T-helper 2 cell treated with Interferon-gamma antibody and Interleukin-4, amounts not matched to agents 5 μg/mL and 100 μg/mL, for 36 hours (primary cell): ENCODE results near the gene RNF212.
"Not testable (repeated sequence)": the region's sequence is repeated elsewhere in the genome, so short reads cannot be mapped to it uniquely, and the experiment has no call there.

ENCODE experiments used
- DNase-seq: peaks from one replicate; pipeline ENCODE4 v3.0.0; 2021; ENCODE audit warnings: low spot score
- H3K27ac Mint-ChIP-seq: one replicate; pipeline ENCODE4 v1.8.0; 2021; ENCODE audit warnings: mild to moderate bottlenecking, mixed read lengths
- H3K27me3 Mint-ChIP-seq: one replicate; pipeline ENCODE4 v1.8.0; 2021; ENCODE audit warnings: low read depth, mixed read lengths
- H3K36me3 Mint-ChIP-seq: one replicate; pipeline ENCODE4 v1.8.0; 2021; ENCODE audit warnings: low read depth, mixed read lengths
- H3K4me1 Mint-ChIP-seq: one replicate; pipeline ENCODE4 v1.8.0; 2021; ENCODE audit warnings: low read depth, mixed read lengths
- H3K4me3 Mint-ChIP-seq: one replicate; pipeline ENCODE4 v1.8.0; 2022; ENCODE audit warnings: mild to moderate bottlenecking, moderate library complexity, mixed read lengths
- H3K9me3 Mint-ChIP-seq: one replicate; pipeline ENCODE4 v1.8.0; 2021; ENCODE audit warnings: mixed read lengths

Gene RNF212

DNA sequence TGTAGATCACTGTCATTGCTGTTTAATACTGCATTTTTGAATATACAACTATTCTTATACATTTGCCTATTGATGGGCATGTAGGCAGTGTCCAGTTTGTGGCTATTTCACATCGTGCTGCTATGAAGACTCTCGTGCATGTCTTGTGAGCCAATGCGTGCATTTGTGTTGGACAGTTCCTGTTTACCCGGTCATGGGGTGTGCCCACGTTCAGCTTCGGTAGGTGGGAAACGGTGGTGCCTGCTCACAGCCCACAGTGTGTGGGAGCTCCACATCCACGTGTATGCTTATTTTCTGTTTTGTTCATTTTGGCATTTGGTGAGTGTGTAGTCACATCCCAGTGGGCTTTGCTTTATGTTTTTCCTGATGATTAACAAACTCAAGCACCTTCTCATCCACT is 19.7 kb upstream of the RNF212 start:
- Mint-ChIP-seq H3K27me3 (peaks cover 11% of the 10 kb centered on the region), H3K4me1 (peaks cover 21% of the 10 kb centered on the region), H3K36me3 (peaks cover 1% of the 10 kb centered on the region), H3K4me3 (no peak overlapping the region), H3K9me3 (no peaks in the 10 kb centered on the region), H3K27ac (no peak overlapping the region)
- DNase-seq: no peak

DNA sequence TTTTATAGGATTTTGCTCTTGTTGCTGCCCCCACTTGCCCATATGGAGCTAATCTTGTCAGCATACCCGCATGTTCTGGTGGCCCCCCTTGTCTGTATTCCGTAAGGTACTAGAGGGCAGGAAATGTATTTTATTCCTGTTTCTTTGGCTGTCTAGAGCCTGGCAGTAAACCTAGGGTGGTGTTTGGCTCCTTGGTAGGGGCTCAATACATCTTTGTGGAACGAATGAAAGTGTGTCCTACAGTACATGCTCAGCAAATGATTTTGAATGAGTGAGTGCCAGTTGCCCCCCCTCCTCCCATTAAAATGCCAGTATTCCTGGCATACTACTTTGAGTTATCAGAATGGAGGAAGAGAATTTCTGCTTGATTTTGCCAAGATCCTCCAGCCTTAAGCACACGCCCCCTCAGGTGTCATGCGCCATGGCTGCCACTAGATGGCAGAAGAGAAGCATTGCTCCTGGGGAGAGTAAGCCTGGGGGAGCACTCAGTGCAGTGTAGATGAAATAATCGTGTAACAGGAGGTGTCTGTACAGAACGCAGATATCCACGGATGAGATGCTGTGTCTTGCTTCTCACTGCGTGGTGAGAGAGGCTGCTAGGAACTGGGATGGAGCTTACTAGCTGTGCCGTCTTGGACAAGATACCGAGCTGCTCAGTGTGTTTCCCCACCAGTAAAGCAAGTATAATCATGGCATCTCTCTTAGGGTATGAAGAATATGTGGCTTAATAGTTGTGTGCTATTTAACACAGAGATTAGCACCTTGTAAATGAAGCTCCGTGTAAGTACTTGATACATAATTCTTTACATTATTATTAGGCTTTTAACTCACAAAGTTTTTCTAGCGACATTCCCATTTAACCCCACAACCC is 17.2 kb upstream of the RNF212 start:
- peaks cover 22% of the 10 kb centered on the region for H3K27me3 Mint-ChIP-seq
- H3K4me3 Mint-ChIP-seq: no peak overlapping the region
- peaks cover 4% of the 10 kb centered on the region for H3K4me1 Mint-ChIP-seq
- DNase-seq: peak; percentile 61
- H3K36me3 Mint-ChIP-seq: no peaks in the 10 kb centered on the region
- no peaks in the 10 kb centered on the region for H3K9me3 Mint-ChIP-seq
- peak overlapping the region; percentile 50 for H3K27ac Mint-ChIP-seq

DNA sequence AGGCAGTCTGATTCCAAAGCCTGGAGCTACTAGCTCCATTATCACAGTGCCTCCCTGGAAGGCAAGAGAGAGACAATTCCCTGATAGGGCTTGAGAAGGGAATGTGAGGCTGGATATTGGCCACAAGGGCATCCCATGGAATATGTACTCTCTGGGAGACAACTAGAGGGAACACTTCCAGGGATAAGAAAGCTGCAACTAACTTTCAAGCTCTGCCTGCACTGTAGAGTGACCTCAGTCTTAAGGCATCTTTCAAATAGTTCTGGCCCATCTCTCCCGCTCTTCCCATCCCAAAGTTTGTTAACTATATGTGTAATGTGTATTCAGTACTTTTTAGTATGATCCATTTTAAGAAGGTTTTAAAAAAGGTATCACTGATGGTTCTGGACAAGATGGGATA is 13.1 kb upstream of the RNF212 start:
- Mint-ChIP-seq H3K36me3 (no peaks in the 10 kb centered on the region), H3K9me3 (no peaks in the 10 kb centered on the region), H3K4me1 (peaks cover 4% of the 10 kb centered on the region), H3K27ac (no peak overlapping the region), H3K4me3 (no peak overlapping the region), H3K27me3 (peaks cover 34% of the 10 kb centered on the region)
- no peak for DNase-seq

GRCh38 chr4:1125466-1125865 is 12.1 kb upstream of the RNF212 start:
- H3K4me1 Mint-ChIP-seq, H3K36me3 Mint-ChIP-seq, H3K4me3 Mint-ChIP-seq, H3K9me3 Mint-ChIP-seq, H3K27ac Mint-ChIP-seq, DNase-seq: not testable (repeated sequence)
- H3K27me3 Mint-ChIP-seq: peaks cover 39% of the 10 kb centered on the region

GRCh38 chr4:1124818-1125217 is 11.5 kb upstream of the RNF212 start:
- H3K36me3 Mint-ChIP-seq: no peaks in the 10 kb centered on the region
- H3K4me3 Mint-ChIP-seq: no peak overlapping the region
- peaks cover 42% of the 10 kb centered on the region for H3K27me3 Mint-ChIP-seq
- H3K27ac Mint-ChIP-seq: no peak overlapping the region
- no peak for DNase-seq
- no peaks in the 10 kb centered on the region for H3K9me3 Mint-ChIP-seq
- no peaks in the 10 kb centered on the region for H3K4me1 Mint-ChIP-seq

GRCh38 chr4:1122505-1122904 is 9.1 kb upstream of the RNF212 start:
- H3K9me3 Mint-ChIP-seq: no peaks in the 10 kb centered on the region
- no peaks in the 10 kb centered on the region for H3K4me1 Mint-ChIP-seq
- no peak overlapping the region for H3K27ac Mint-ChIP-seq
- no peak for DNase-seq
- H3K4me3 Mint-ChIP-seq: no peak overlapping the region
- H3K27me3 Mint-ChIP-seq: peaks cover 35% of the 10 kb centered on the region
- H3K36me3 Mint-ChIP-seq: no peaks in the 10 kb centered on the region

DNA sequence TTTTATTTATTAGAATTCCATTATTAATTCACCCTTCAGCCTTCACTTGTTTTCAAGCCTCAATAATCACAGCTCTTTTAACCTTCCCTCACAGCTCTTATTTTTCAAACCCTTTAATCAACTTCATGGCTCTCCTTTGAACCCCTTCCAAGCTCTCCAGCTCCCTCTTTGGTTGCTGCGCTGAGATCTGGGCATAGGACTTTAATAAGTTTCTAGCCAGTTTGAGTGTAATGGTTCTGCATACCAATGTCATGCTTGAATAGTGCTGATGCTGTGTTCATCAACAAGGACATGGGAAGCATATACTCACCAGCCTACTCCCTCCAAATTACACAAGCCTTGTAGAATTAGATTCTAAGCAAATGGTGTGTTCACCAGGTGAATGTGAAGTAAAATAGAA is 3.5 kb upstream of the RNF212 start:
- Mint-ChIP-seq H3K9me3 (no peaks in the 10 kb centered on the region), H3K27ac (no peak overlapping the region), H3K4me3 (no peak overlapping the region), H3K4me1 (no peaks in the 10 kb centered on the region), H3K36me3 (no peaks in the 10 kb centered on the region), H3K27me3 (peaks cover 37% of the 10 kb centered on the region)
- DNase-seq: no peak

DNA sequence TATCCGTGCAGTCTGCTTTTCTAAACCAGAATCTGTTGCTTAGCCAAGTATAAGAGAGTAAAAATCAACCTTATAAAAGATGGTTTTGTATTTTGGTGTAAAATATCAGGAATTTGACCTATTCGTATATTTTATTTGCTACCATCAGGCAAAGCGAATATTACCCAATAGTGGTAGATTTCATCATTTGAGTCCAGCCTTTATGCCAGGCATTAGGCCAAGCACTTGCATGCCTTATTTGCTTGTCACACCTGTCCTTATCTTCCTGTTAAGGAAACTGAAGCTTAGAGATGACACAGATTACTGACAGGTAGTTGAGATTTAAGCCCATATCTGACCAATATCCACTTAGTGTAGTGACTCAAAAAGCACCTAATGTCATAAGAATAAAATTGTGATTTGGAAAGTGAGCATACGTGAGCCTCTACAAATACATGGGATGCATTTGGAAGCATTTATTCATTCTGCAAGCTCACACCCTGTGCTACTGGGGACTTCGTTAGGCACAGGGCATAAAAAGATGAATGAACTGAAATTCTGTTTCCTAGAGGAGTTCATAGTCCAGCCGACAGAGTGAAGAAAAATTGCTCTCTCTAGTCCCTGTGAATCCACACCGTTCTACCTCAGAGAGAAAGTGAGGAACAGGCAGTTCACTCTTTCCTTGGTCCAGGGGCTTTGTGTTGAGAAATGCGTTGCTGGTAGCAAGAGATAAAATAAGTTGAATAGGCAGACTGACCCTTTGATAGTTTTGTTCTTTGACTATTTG is 2.3 kb upstream of the RNF212 start:
- DNase-seq: no peak
- Mint-ChIP-seq H3K36me3 (no peaks in the 10 kb centered on the region), H3K27me3 (peaks cover 34% of the 10 kb centered on the region), H3K4me3 (no peak overlapping the region), H3K9me3 (no peaks in the 10 kb centered on the region), H3K4me1 (no peaks in the 10 kb centered on the region), H3K27ac (no peak overlapping the region)

- Mint-ChIP-seq H3K4me1 (no peaks in the 10 kb centered on the region), H3K36me3 (no peaks in the 10 kb centered on the region), H3K27ac (no peak overlapping the region), H3K9me3 (no peaks in the 10 kb centered on the region), H3K27me3 (peaks cover 32% of the 10 kb centered on the region), H3K4me3 (no peak overlapping the region)
- DNase-seq: no peak
Measured at GRCh38 chr4:1112821-1113182, 562 bp downstream of the RNF212 start.

- Mint-ChIP-seq H3K4me1 (no peaks in the 10 kb centered on the region), H3K36me3 (no peaks in the 10 kb centered on the region), H3K27me3 (peaks cover 27% of the 10 kb centered on the region), H3K4me3 (no peak overlapping the region), H3K27ac (no peak overlapping the region), H3K9me3 (no peaks in the 10 kb centered on the region)
- DNase-seq: no peak
Measured at GRCh38 chr4:1112174-1112820, 1.1 kb downstream of the RNF212 start.

GRCh38 chr4:1111259-1111809 is 2.0 kb downstream of the RNF212 start:
- Mint-ChIP-seq H3K36me3 (no peaks in the 10 kb centered on the region), H3K27me3 (peaks cover 20% of the 10 kb centered on the region), H3K4me1 (no peaks in the 10 kb centered on the region), H3K27ac (no peak overlapping the region), H3K9me3 (no peaks in the 10 kb centered on the region), H3K4me3 (no peak overlapping the region)
- no peak for DNase-seq

- H3K36me3 Mint-ChIP-seq: no peaks in the 10 kb centered on the region
- H3K4me1 Mint-ChIP-seq: no peaks in the 10 kb centered on the region
- no peaks in the 10 kb centered on the region for H3K9me3 Mint-ChIP-seq
- H3K27ac Mint-ChIP-seq: no peak overlapping the region
- peaks cover 14% of the 10 kb centered on the region for H3K27me3 Mint-ChIP-seq
- no peak for DNase-seq
- no peak overlapping the region for H3K4me3 Mint-ChIP-seq
Measured at GRCh38 chr4:1109898-1110506, 3.4 kb downstream of the RNF212 start.

DNA sequence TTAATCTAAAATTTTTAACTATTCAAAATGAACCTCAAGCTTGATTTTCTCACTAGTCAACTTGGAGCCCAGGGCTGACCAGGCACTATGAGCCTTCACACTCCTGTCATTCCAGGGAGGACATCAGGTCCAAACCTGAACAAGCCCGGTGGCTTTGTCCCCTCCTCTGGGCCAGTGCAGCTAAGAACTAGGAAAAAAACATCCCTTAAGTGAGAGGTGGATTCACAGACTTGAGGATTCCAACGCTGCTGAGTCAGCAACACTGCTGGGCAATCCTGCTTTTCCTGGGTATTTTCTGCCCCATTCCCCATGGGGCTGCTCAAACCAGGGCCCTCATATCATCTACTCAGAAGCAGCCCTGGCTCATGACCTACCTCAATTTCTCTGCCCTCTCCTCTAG is 4.0 kb downstream of the RNF212 start:
- H3K4me1 Mint-ChIP-seq: no peaks in the 10 kb centered on the region
- DNase-seq: no peak
- H3K27me3 Mint-ChIP-seq: peaks cover 14% of the 10 kb centered on the region
- no peaks in the 10 kb centered on the region for H3K36me3 Mint-ChIP-seq
- no peak overlapping the region for H3K4me3 Mint-ChIP-seq
- peak overlapping the region; percentile 13 for H3K27ac Mint-ChIP-seq
- no peaks in the 10 kb centered on the region for H3K9me3 Mint-ChIP-seq
